Esophagus (tissue), 2 donors: ENCODE results near the gene KCNMA1. TPM values are rescaled to one million over a fixed set of nuclear protein-coding genes. Genes with fewer than 3 reads are reported as not detected.

Source experiments
- H3K27ac ChIP-seq, 2 donors: one replicate each; pipeline ENCODE4 v1.5.1; 2013; ENCODE audit warnings: low read depth in 2 of 2, mild to moderate bottlenecking in 2 of 2, inconsistent platforms in 1 of 2, low read length in 1 of 2, moderate library complexity in 1 of 2
- H3K27me3 ChIP-seq, 2 donors: one replicate each; pipeline ENCODE4 v1.6.1; 2013; ENCODE audit warnings: low read length in 2 of 2, control low read depth in 1 of 2, mild to moderate bottlenecking in 1 of 2; ENCODE audit not compliant: insufficient read depth in 2 of 2, control insufficient read depth in 1 of 2
- H3K36me3 ChIP-seq, 2 donors: one replicate each; pipeline ENCODE4 v1.6.1; 2013; ENCODE audit warnings: low read length in 1 of 2; ENCODE audit not compliant: control insufficient read depth in 2 of 2, insufficient read depth in 2 of 2
- H3K4me1 ChIP-seq, 2 donors: one replicate each; pipeline ENCODE4 v1.6.1; 2013; ENCODE audit warnings: low read length in 1 of 2; ENCODE audit not compliant: control insufficient read depth in 2 of 2, insufficient read depth in 2 of 2
- H3K4me3 ChIP-seq, 2 donors: one replicate each; pipeline ENCODE4 v1.5.1; 2013; ENCODE audit warnings: low read length in 2 of 2, mild to moderate bottlenecking in 2 of 2, low read depth in 1 of 2, moderate library complexity in 1 of 2
- H3K9me3 ChIP-seq, 2 donors: one replicate each; pipeline ENCODE4 v1.6.1; 2013; ENCODE audit warnings: mild to moderate bottlenecking in 2 of 2, low read depth in 1 of 2, low read length in 1 of 2, moderate library complexity in 1 of 2; ENCODE audit not compliant: control insufficient read depth in 2 of 2, insufficient read depth in 1 of 2
- WGBS, 2 donors: extraction: QIAGEN DNeasy Blood & Tissue Kit; methylation state at CpG; one replicate each; pipeline ENCODE4 v1.1.7; 2013; 5-methylcytosine and 5-hydroxymethylcytosine counted together
- polyA plus RNA-seq, 2 donors: library from polyadenylated mRNA; stranded (reverse); fragments of 200-250 nt; gene quantifications; one replicate each; pipeline ENCODE4 v1.2.3, GENCODE V29; 2013
- donor health status: healthy with polysubstance abuse.
- donor health status: Bipolar disorder and iron deficiency.

KCNMA1 gene
- polyA plus RNA-seq, 2 donors = 8.4 to 11.2 TPM

- no peaks in the 10 kb centered on the region for H3K9me3 ChIP-seq
- no peaks in the 10 kb centered on the region for H3K36me3 ChIP-seq
- WGBS, 2 donors = 1 to 2% methylated on average over 35 to 53 of the region's 53 CpGs
- peak overlapping the region; percentile 53 to 65 for H3K4me3 ChIP-seq
- H3K27me3 ChIP-seq = no peaks in the 10 kb centered on the region
- peak overlapping the region; percentile 28 to 69 for H3K27ac ChIP-seq
- H3K4me1 ChIP-seq = peaks cover 0 to 11% of the 10 kb centered on the region in 2 donors
Observed at GRCh38 chr10:77636967-77637531, 559 bp downstream of the KCNMA1 start.

GRCh38 chr10:77636282-77636966 is 1.2 kb downstream of the KCNMA1 start:
- Histone ChIP-seq H3K36me3 (no peaks in the 10 kb centered on the region), H3K4me3 (peak overlapping the region; percentile 53 to 65), H3K27ac (peak overlapping the region; percentile 59 to 69), H3K4me1 (peaks cover 0 to 11% of the 10 kb centered on the region in 2 donors), H3K27me3 (no peaks in the 10 kb centered on the region), H3K9me3 (no peaks in the 10 kb centered on the region)
- WGBS, 2 donors = 7 to 10% methylated on average over 41 of the region's 41 CpGs

- WGBS, 2 donors = 48 to 57% methylated on average over 13 of the region's 13 CpGs
- Histone ChIP-seq H3K36me3 (no peaks in the 10 kb centered on the region), H3K9me3 (no peaks in the 10 kb centered on the region), H3K27me3 (no peaks in the 10 kb centered on the region), H3K4me1 (peaks cover 0 to 11% of the 10 kb centered on the region in 2 donors), H3K27ac (peak overlapping the region; percentile 17 to 59), H3K4me3 (peak overlapping the region; percentile 53 to 65)
Observed at GRCh38 chr10:77635402-77636227, 2.0 kb downstream of the KCNMA1 start.

- Histone ChIP-seq H3K27me3 (no peaks in the 10 kb centered on the region), H3K4me3 (peak overlapping the region in 1 of 2 donors; percentile 19), H3K9me3 (no peaks in the 10 kb centered on the region), H3K4me1 (peaks cover 2 to 14% of the 10 kb centered on the region in 2 donors), H3K36me3 (no peaks in the 10 kb centered on the region), H3K27ac (no peak overlapping the region)
- 61 to 70% methylated on average over 4 of the region's 4 CpGs for WGBS, 2 donors
Observed at GRCh38 chr10:77634939-77635338, 2.7 kb downstream of the KCNMA1 start.

GRCh38 chr10:77633376-77633775 is 4.2 kb downstream of the KCNMA1 start:
- H3K27me3 ChIP-seq = no peaks in the 10 kb centered on the region

GRCh38 chr10:77631241-77631640 is 6.4 kb downstream of the KCNMA1 start:
- H3K36me3 ChIP-seq = no peaks in the 10 kb centered on the region
- H3K27me3 ChIP-seq = no peaks in the 10 kb centered on the region
- WGBS, 2 donors = 79 to 80% methylated on average over 7 of the region's 7 CpGs
- H3K4me1 ChIP-seq = peaks cover 3 to 7% of the 10 kb centered on the region in 2 donors
- no peaks in the 10 kb centered on the region for H3K9me3 ChIP-seq
- no peak overlapping the region for H3K4me3 ChIP-seq
- H3K27ac ChIP-seq = no peak overlapping the region

More at GRCh38 chr10:77633376-77633775, 4.2 kb downstream of the KCNMA1 start:
- Histone ChIP-seq H3K27ac (peak overlapping the region in 1 of 2 donors; percentile 11), H3K36me3 (no peaks in the 10 kb centered on the region), H3K4me1 (peaks cover 3 to 18% of the 10 kb centered on the region in 2 donors), H3K9me3 (no peaks in the 10 kb centered on the region), H3K4me3 (no peak overlapping the region)
- 73 to 81% methylated on average over 7 of the region's 7 CpGs for WGBS, 2 donors

- Histone ChIP-seq H3K27me3 (no peaks in the 10 kb centered on the region), H3K36me3 (no peaks in the 10 kb centered on the region), H3K27ac (peak overlapping the region in 1 of 2 donors; percentile 26), H3K9me3 (no peaks in the 10 kb centered on the region), H3K4me1 (peaks cover 3 to 7% of the 10 kb centered on the region in 2 donors), H3K4me3 (no peak overlapping the region)
- WGBS, 2 donors = 75 to 81% methylated on average over 5 of the region's 5 CpGs
Observed at GRCh38 chr10:77630507-77630848, 7.1 kb downstream of the KCNMA1 start.

- 70 to 83% methylated on average over 11 of the region's 11 CpGs for WGBS, 2 donors
- Histone ChIP-seq H3K4me1 (peaks cover 3 to 7% of the 10 kb centered on the region in 2 donors), H3K27ac (peak overlapping the region in 1 of 2 donors; percentile 37), H3K27me3 (no peaks in the 10 kb centered on the region), H3K9me3 (no peaks in the 10 kb centered on the region), H3K36me3 (no peaks in the 10 kb centered on the region), H3K4me3 (no peak overlapping the region)
Observed at GRCh38 chr10:77629775-77630506, 7.7 kb downstream of the KCNMA1 start.
